ENCODE data around the gene CCDC137. TPM values are rescaled to one million over a fixed set of nuclear protein-coding genes. Genes with fewer than 3 reads are reported as not detected.

Gene CCDC137
- total and polyA plus RNA-seq, 2 of the 13 experiments (the other 11 are each of a cell fraction or from before 2014, with no cell fraction given): 14.6 to 39.1 TPM

DNA sequence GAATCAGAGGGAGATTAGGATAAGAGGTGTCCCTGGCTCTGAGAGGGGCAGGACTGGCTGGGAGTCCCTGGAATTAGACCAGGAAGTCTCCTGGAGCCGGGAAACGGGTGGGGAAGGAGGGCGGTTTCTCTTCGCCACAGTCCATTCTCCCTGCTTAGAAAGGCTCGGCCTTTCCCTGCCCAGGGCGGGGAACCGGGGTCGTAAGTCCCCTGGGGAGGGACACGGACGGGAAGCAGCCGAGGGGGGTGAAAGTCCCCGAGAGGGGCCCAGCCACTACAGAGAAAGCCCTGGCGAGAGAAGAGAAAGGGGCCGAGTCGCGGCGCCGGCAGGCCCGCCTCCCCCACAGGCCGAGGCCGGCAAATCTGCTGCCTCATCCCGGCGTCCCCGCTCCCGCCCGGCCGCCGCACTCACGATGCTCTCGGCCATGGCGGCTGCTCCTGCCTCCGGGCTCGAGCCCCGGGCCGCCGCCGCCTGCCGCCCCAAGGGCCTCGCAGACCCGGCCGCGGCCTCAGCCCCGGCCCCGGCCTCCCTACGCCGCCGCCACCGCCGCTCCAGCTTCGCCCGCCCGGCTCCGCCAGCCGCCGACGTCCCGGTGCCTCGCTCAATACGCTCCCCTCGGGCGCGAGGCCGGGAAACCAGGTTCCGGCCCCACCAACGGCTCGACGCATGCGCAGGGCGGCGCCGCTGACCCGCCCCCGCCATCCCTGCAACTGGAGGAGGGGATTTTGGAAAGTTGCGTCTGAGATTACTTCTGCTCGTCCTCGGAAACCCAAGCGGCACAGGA is 29.8 kb upstream of the CCDC137 start, which contains the start of the genes NPLOC4 and TSPAN10 (continued):
- TF ChIP-seq ZNF296 (CRISPR knock-in tag; conservative IDR thresholded peaks at IDR 0.05): 0 out of 2 replicates have a peak, but pooled peaks have one; percentile 60
- peak; percentile 93 for TF ChIP-seq KDM5A (IDR thresholded peaks at IDR 0.05; ENCODE audit: borderline replicate concordance, low read length)
- no peak for TF ChIP-seq NFE2L1 (CRISPR knock-in tag; IDR thresholded peaks at IDR 0.05; ENCODE audit: borderline replicate concordance)
- TF ChIP-seq RBAK (CRISPR knock-in tag; IDR thresholded peaks at IDR 0.05): no peak
- TF ChIP-seq SALL1 (CRISPR knock-in tag; IDR thresholded peaks at IDR 0.05): peak; percentile 86
- peak; percentile 84; the same call in 1 of the 2 replicates for TF ChIP-seq ZKSCAN8 (CRISPR knock-in tag; IDR thresholded peaks at IDR 0.05; ENCODE audit: borderline replicate concordance)
- no peak for TF ChIP-seq MTA1 (CRISPR knock-in tag; IDR thresholded peaks at IDR 0.05; ENCODE audit: borderline replicate concordance)
- TF ChIP-seq ZNF607 (CRISPR knock-in tag; IDR thresholded peaks at IDR 0.05; ENCODE audit: borderline replicate concordance): peak; percentile 62
- TF ChIP-seq ZSCAN30 (CRISPR knock-in tag; IDR thresholded peaks at IDR 0.05): no peak
- TF ChIP-seq ZSCAN9 (CRISPR knock-in tag; IDR thresholded peaks at IDR 0.05; ENCODE audit: borderline replicate concordance): peak; percentile 91; the same call in 1 of the 2 replicates
- TF ChIP-seq PHF5A (CRISPR knock-in tag; IDR thresholded peaks at IDR 0.05; ENCODE audit: low read depth, unreplicated experiment): peak; percentile 95
- no peak for TF ChIP-seq PCBP2 (optimal IDR thresholded peaks at IDR 0.05; ENCODE audit: low read depth, low read length, poor library complexity, severe bottlenecking)
- no peak for TF ChIP-seq CREM (IDR thresholded peaks at IDR 0.05)
- 0 out of 2 replicates have a peak, but pooled peaks have one; percentile 17 for TF ChIP-seq CREM (CRISPR knock-in tag; IDR thresholded peaks at IDR 0.05)
- no peak for TF ChIP-seq FOXJ3 (CRISPR knock-in tag; IDR thresholded peaks at IDR 0.05; ENCODE audit: borderline replicate concordance)
- TF ChIP-seq TCF12 (IDR thresholded peaks at IDR 0.05): no peak
- TF ChIP-seq TCF12 (CRISPR knock-in tag; IDR thresholded peaks at IDR 0.05): peak; percentile 89
- peak; percentile 82 for TF ChIP-seq SP5 (CRISPR knock-in tag; IDR thresholded peaks at IDR 0.05; ENCODE audit: borderline replicate concordance, low read depth)
- TF ChIP-seq, protein P1, sequence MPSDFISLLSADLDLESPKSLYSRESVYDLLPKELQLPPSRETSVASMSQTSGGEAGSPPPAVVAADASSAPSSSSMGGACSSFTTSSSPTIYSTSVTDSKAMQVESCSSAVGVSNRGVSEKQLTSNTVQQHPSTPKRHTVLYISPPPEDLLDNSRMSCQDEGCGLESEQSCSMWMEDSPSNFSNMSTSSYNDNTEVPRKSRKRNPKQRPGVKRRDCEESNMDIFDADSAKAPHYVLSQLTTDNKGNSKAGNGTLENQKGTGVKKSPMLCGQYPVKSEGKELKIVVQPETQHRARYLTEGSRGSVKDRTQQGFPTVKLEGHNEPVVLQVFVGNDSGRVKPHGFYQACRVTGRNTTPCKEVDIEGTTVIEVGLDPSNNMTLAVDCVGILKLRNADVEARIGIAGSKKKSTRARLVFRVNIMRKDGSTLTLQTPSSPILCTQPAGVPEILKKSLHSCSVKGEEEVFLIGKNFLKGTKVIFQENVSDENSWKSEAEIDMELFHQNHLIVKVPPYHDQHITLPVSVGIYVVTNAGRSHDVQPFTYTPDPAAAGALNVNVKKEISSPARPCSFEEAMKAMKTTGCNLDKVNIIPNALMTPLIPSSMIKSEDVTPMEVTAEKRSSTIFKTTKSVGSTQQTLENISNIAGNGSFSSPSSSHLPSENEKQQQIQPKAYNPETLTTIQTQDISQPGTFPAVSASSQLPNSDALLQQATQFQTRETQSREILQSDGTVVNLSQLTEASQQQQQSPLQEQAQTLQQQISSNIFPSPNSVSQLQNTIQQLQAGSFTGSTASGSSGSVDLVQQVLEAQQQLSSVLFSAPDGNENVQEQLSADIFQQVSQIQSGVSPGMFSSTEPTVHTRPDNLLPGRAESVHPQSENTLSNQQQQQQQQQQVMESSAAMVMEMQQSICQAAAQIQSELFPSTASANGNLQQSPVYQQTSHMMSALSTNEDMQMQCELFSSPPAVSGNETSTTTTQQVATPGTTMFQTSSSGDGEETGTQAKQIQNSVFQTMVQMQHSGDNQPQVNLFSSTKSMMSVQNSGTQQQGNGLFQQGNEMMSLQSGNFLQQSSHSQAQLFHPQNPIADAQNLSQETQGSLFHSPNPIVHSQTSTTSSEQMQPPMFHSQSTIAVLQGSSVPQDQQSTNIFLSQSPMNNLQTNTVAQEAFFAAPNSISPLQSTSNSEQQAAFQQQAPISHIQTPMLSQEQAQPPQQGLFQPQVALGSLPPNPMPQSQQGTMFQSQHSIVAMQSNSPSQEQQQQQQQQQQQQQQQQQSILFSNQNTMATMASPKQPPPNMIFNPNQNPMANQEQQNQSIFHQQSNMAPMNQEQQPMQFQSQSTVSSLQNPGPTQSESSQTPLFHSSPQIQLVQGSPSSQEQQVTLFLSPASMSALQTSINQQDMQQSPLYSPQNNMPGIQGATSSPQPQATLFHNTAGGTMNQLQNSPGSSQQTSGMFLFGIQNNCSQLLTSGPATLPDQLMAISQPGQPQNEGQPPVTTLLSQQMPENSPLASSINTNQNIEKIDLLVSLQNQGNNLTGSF (CRISPR knock-in tag; IDR thresholded peaks at IDR 0.05): no peak
- peak; percentile 97 for TF ChIP-seq KLF12 (CRISPR knock-in tag; IDR thresholded peaks at IDR 0.05; ENCODE audit: borderline replicate concordance)
- TF ChIP-seq, protein P2, sequence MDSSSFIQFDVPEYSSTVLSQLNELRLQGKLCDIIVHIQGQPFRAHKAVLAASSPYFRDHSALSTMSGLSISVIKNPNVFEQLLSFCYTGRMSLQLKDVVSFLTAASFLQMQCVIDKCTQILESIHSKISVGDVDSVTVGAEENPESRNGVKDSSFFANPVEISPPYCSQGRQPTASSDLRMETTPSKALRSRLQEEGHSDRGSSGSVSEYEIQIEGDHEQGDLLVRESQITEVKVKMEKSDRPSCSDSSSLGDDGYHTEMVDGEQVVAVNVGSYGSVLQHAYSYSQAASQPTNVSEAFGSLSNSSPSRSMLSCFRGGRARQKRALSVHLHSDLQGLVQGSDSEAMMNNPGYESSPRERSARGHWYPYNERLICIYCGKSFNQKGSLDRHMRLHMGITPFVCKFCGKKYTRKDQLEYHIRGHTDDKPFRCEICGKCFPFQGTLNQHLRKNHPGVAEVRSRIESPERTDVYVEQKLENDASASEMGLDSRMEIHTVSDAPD (CRISPR knock-in tag; IDR thresholded peaks at IDR 0.05): no peak
- no peak for TF ChIP-seq U2AF2 (IDR thresholded peaks at IDR 0.05; ENCODE audit: low read depth, low read length)
- TF ChIP-seq AGO1 (IDR thresholded peaks at IDR 0.05; ENCODE audit: low read depth, low read length, poor library complexity, severe bottlenecking): peak; percentile 61
- peak; percentile 57; the same call in 1 of the 2 replicates for TF ChIP-seq SAFB2 (CRISPR knock-in tag; IDR thresholded peaks at IDR 0.05; ENCODE audit: borderline replicate concordance, low read depth)
- TF ChIP-seq ZNF569 (CRISPR knock-in tag; IDR thresholded peaks at IDR 0.05; ENCODE audit: borderline replicate concordance): no peak
